ENCODE measurements around the gene ATP2B2.

ATP2B2 gene

GRCh38 chr3:10401990-10402761 is 103.2 kb downstream of the ATP2B2 start:
- Histone ChIP-seq H3K4me1 (ENCODE audit: insufficient read depth, low read length, poor library complexity, severe bottlenecking) (no peaks in the 10 kb centered on the region), H4K20me1 (ENCODE audit: insufficient read depth, low read length, poor library complexity, severe bottlenecking) (no peaks in the 10 kb centered on the region), H3K4me3 (ENCODE audit: low read length, poor library complexity, severe bottlenecking) (no peak overlapping the region), H3K79me2 (ENCODE audit: insufficient read depth, low read length) (no peaks in the 10 kb centered on the region), H3K9me2 (replicated peaks; ENCODE audit: low read depth, low read length) (no peaks in the 10 kb centered on the region), H3K9ac (ENCODE audit: low read depth, low read length, poor library complexity, severe bottlenecking) (no peak overlapping the region), H3K36me3 (ENCODE audit: insufficient read depth, low read length) (no peaks in the 10 kb centered on the region), H3F3A (ENCODE audit: low read depth) (no peaks in the 10 kb centered on the region), H3K9me3 (ENCODE audit: insufficient read depth, low read depth, low read length) (no peaks in the 10 kb centered on the region), H3K4me2 (ENCODE audit: low read depth, low read length, poor library complexity, severe bottlenecking) (no peak overlapping the region), H3K27me3 (ENCODE audit: insufficient read depth, low read length, poor library complexity, severe bottlenecking) (no peaks in the 10 kb centered on the region), H2AFZ (ENCODE audit: low read length) (no peak overlapping the region)
- TF ChIP-seq EZH2phosphoT487 (IDR thresholded peaks at IDR 0.05; ENCODE audit: borderline replicate concordance), result no peak
- TF ChIP-seq, protein P1, sequence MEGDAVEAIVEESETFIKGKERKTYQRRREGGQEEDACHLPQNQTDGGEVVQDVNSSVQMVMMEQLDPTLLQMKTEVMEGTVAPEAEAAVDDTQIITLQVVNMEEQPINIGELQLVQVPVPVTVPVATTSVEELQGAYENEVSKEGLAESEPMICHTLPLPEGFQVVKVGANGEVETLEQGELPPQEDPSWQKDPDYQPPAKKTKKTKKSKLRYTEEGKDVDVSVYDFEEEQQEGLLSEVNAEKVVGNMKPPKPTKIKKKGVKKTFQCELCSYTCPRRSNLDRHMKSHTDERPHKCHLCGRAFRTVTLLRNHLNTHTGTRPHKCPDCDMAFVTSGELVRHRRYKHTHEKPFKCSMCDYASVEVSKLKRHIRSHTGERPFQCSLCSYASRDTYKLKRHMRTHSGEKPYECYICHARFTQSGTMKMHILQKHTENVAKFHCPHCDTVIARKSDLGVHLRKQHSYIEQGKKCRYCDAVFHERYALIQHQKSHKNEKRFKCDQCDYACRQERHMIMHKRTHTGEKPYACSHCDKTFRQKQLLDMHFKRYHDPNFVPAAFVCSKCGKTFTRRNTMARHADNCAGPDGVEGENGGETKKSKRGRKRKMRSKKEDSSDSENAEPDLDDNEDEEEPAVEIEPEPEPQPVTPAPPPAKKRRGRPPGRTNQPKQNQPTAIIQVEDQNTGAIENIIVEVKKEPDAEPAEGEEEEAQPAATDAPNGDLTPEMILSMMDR (conservative IDR thresholded peaks at IDR 0.05; ENCODE audit: low read length), result no peak

- no peaks in the 10 kb centered on the region for H3K27me3 ChIP-seq (ENCODE audit: insufficient read depth, low read length, poor library complexity, severe bottlenecking)
- no peaks in the 10 kb centered on the region for H3K9me3 ChIP-seq (ENCODE audit: insufficient read depth, low read depth, low read length)
- TF ChIP-seq, protein P1 (conservative IDR thresholded peaks at IDR 0.05; ENCODE audit: low read length), result no peak
- TF ChIP-seq EZH2phosphoT487 (IDR thresholded peaks at IDR 0.05; ENCODE audit: borderline replicate concordance), result no peak
- H3F3A ChIP-seq (ENCODE audit: low read depth), result no peaks in the 10 kb centered on the region
- H3K4me3 ChIP-seq (ENCODE audit: low read length, poor library complexity, severe bottlenecking), result no peak overlapping the region
- no peaks in the 10 kb centered on the region for H3K79me2 ChIP-seq (ENCODE audit: insufficient read depth, low read length)
- peaks cover 1% of the 10 kb centered on the region for H3K4me1 ChIP-seq (ENCODE audit: insufficient read depth, low read length, poor library complexity, severe bottlenecking)
- H3K9ac ChIP-seq (ENCODE audit: low read depth, low read length, poor library complexity, severe bottlenecking), result no peak overlapping the region
- H3K9me2 ChIP-seq (replicated peaks; ENCODE audit: low read depth, low read length), result no peaks in the 10 kb centered on the region
- no peak overlapping the region for H3K4me2 ChIP-seq (ENCODE audit: low read depth, low read length, poor library complexity, severe bottlenecking)
- H4K20me1 ChIP-seq (ENCODE audit: insufficient read depth, low read length, poor library complexity, severe bottlenecking), result no peaks in the 10 kb centered on the region
- no peak overlapping the region for H2AFZ ChIP-seq (ENCODE audit: low read length)
- H3K36me3 ChIP-seq (ENCODE audit: insufficient read depth, low read length), result no peaks in the 10 kb centered on the region
Measured at GRCh38 chr3:10400749-10401495, 104.5 kb downstream of the ATP2B2 start.

GRCh38 chr3:10400050-10400748 is 105.2 kb downstream of the ATP2B2 start:
- TF ChIP-seq EZH2phosphoT487 (IDR thresholded peaks at IDR 0.05; ENCODE audit: borderline replicate concordance), result no peak
- TF ChIP-seq, protein P1 (conservative IDR thresholded peaks at IDR 0.05; ENCODE audit: low read length), result no peak
- H3K79me2 ChIP-seq (ENCODE audit: insufficient read depth, low read length), result no peaks in the 10 kb centered on the region
- H3K27me3 ChIP-seq (ENCODE audit: insufficient read depth, low read length, poor library complexity, severe bottlenecking), result no peaks in the 10 kb centered on the region
- H3K9me3 ChIP-seq (ENCODE audit: insufficient read depth, low read depth, low read length), result no peaks in the 10 kb centered on the region
- no peak overlapping the region for H3K4me3 ChIP-seq (ENCODE audit: low read length, poor library complexity, severe bottlenecking)
- H3K9ac ChIP-seq (ENCODE audit: low read depth, low read length, poor library complexity, severe bottlenecking), result no peak overlapping the region
- peaks cover 3% of the 10 kb centered on the region for H3K4me1 ChIP-seq (ENCODE audit: insufficient read depth, low read length, poor library complexity, severe bottlenecking)
- H2AFZ ChIP-seq (ENCODE audit: low read length), result no peak overlapping the region
- no peaks in the 10 kb centered on the region for H3F3A ChIP-seq (ENCODE audit: low read depth)
- H3K36me3 ChIP-seq (ENCODE audit: insufficient read depth, low read length), result no peaks in the 10 kb centered on the region
- no peaks in the 10 kb centered on the region for H3K9me2 ChIP-seq (replicated peaks; ENCODE audit: low read depth, low read length)
- no peak overlapping the region for H3K4me2 ChIP-seq (ENCODE audit: low read depth, low read length, poor library complexity, severe bottlenecking)
- no peaks in the 10 kb centered on the region for H4K20me1 ChIP-seq (ENCODE audit: insufficient read depth, low read length, poor library complexity, severe bottlenecking)

Data from Loucy (cell line).